ENCODE data around the gene SLC2A13. TPM values are rescaled to one million over a fixed set of nuclear protein-coding genes. Genes with fewer than 3 reads are reported as not detected.

SLC2A13 gene
- total RNA-seq, 1 donor from 2014 or later: 5.6 TPM

Other genes with a start within 250 kb of the SLC2A13 start
- 2.1 and 2.8 TPM in 2 replicates for gene LRRK2, start 118.9 kb upstream of the SLC2A13 start, total RNA-seq